DND-41 (cell line): ENCODE measurements around the gene CHPF.

Experiments used
- ATAC-seq: fragments of 200-7000 bp; cut with Tn5 transposase; 3 replicates; pipeline ENCODE4 v1.9.1; 2021; ENCODE audit warnings: low read depth; ENCODE audit not compliant: insufficient read depth
- DNase-seq: peaks from one replicate; pipeline ENCODE4 v3.0.0-alpha.2; 2020
- H2AFZ ChIP-seq: 2 replicates; pipeline ENCODE4 v1.6.0; 2012; ENCODE audit warnings: low read depth, low read length
- H3K27ac ChIP-seq: 2 replicates; pipeline ENCODE4 v1.5.1; 2012; ENCODE audit warnings: low read length, inconsistent platforms
- H3K27me3 ChIP-seq: fragments of 200-600 bp; sonication (generic); 2 replicates; pipeline ENCODE4 v1.6.0; 2012; ENCODE audit warnings: low read length, mild to moderate bottlenecking, inconsistent platforms; ENCODE audit not compliant: insufficient read depth, poor library complexity
- H3K36me3 ChIP-seq: 2 replicates; pipeline ENCODE4 v1.5.1; 2012; ENCODE audit warnings: low read length, inconsistent platforms; ENCODE audit not compliant: insufficient read depth
- H3K4me1 ChIP-seq: 2 replicates; pipeline ENCODE4 v1.5.1; 2012; ENCODE audit warnings: mild to moderate bottlenecking, low read length; ENCODE audit not compliant: insufficient read depth
- H3K4me2 ChIP-seq: 2 replicates; pipeline ENCODE4 v1.6.0; 2012; ENCODE audit warnings: mild to moderate bottlenecking, moderate library complexity, low read length, inconsistent platforms; ENCODE audit not compliant: insufficient read depth
- H3K4me3 ChIP-seq, 2 experiments: fragments of 200-600 bp in 1 of 2; shearing (Covaris generic) in 1 of 2; 2 replicates each; pipeline ENCODE4 v1.5.1; 2012 to 2016; ENCODE audit warnings: inconsistent platforms in 2 of 2, low read length in 2 of 2, mild to moderate bottlenecking in 2 of 2, low read depth in 1 of 2, moderate library complexity in 1 of 2
- H3K79me2 ChIP-seq: 2 replicates; pipeline ENCODE4 v1.6.0; 2012; ENCODE audit warnings: low read length, inconsistent platforms; ENCODE audit not compliant: insufficient read depth
- H3K9ac ChIP-seq: 2 replicates; pipeline ENCODE4 v1.6.0; 2012; ENCODE audit warnings: low read depth, mild to moderate bottlenecking, inconsistent platforms, low read length, moderate library complexity
- H3K9me3 ChIP-seq: 2 replicates; pipeline ENCODE4 v1.5.1; 2012; ENCODE audit warnings: low read length, moderate library complexity, mild to moderate bottlenecking, inconsistent platforms; ENCODE audit not compliant: insufficient read depth, severe bottlenecking
- H4K20me1 ChIP-seq: 2 replicates; pipeline ENCODE4 v1.6.0; 2012; ENCODE audit warnings: low read length; ENCODE audit not compliant: insufficient read depth
- CTCF ChIP-seq: IDR thresholded peaks from 2 replicates; pipeline ENCODE4 v1.5.1; 2012; ENCODE audit warnings: borderline replicate concordance, low read length, moderate library complexity, mild to moderate bottlenecking; ENCODE audit not compliant: poor library complexity, severe bottlenecking; ENCODE audit errors: extremely low read depth
- EZH2 ChIP-seq: IDR thresholded peaks from 3 replicates; pipeline ENCODE4 v1.6.1; 2012; ENCODE audit warnings: borderline replicate concordance, low read depth, mild to moderate bottlenecking, moderate library complexity, low read length, inconsistent platforms; ENCODE audit not compliant: severe bottlenecking

CHPF gene

GRCh38 chr2:219495531-219496122 is 48.0 kb downstream of the CHPF start:
- Histone ChIP-seq H4K20me1 (no peaks in the 10 kb centered on the region; the same call in 1 of the 2 replicates), H3K4me3 (no peak overlapping the region), H2AFZ (no peak overlapping the region; the same call in 1 of the 2 replicates), H3K36me3 (no peaks in the 10 kb centered on the region), H3K27ac (no peak overlapping the region), H3K27me3 (peaks cover 2% of the 10 kb centered on the region), H3K79me2 (peaks cover 7% of the 10 kb centered on the region; the same call in 1 of the 2 replicates), H3K4me1 (peaks cover 28% of the 10 kb centered on the region), H3K9me3 (no peaks in the 10 kb centered on the region), H3K9ac (no peak overlapping the region), H3K4me2 (no peak overlapping the region)
- peak; percentile 69 for DNase-seq
- TF ChIP-seq CTCF = peak; percentile 66
- no peak for TF ChIP-seq EZH2
- peak; percentile 25 for ATAC-seq

- Histone ChIP-seq H3K27ac (no peak overlapping the region), H3K4me1 (peaks cover 23% of the 10 kb centered on the region), H4K20me1 (no peaks in the 10 kb centered on the region; the same call in 1 of the 2 replicates), H3K9me3 (no peaks in the 10 kb centered on the region), H3K9ac (no peak overlapping the region), H3K4me3 (no peak overlapping the region), H3K36me3 (no peaks in the 10 kb centered on the region), H2AFZ (no peak overlapping the region), H3K79me2 (peaks cover 7% of the 10 kb centered on the region; the same call in 1 of the 2 replicates), H3K27me3 (peaks cover 2% of the 10 kb centered on the region), H3K4me2 (no peak overlapping the region)
- no peak for DNase-seq
- no peak for ATAC-seq
- TF ChIP-seq CTCF (no peak), EZH2 (no peak)
These were observed 48.6 kb downstream of the CHPF start for GRCh38 chr2:219494952-219495530.

GRCh38 chr2:219493086-219493485 is 50.5 kb downstream of the CHPF start:
- Histone ChIP-seq H3K79me2 (no peaks in the 10 kb centered on the region), H3K9me3 (no peaks in the 10 kb centered on the region), H3K4me3 (no peak overlapping the region), H3K36me3 (no peaks in the 10 kb centered on the region), H3K4me2 (no peak overlapping the region), H2AFZ (no peak overlapping the region), H3K27ac (no peak overlapping the region), H3K27me3 (peaks cover 2% of the 10 kb centered on the region), H3K4me1 (peaks cover 10% of the 10 kb centered on the region), H4K20me1 (no peaks in the 10 kb centered on the region; the same call in none of the 2 replicates), H3K9ac (no peak overlapping the region)
- DNase-seq = no peak
- no peak for TF ChIP-seq EZH2
- no peak for TF ChIP-seq CTCF
- no peak for ATAC-seq
